HUES6 (cell line): ENCODE results near the gene FNDC1.
"Not testable (repeated sequence)": the region's sequence is repeated elsewhere in the genome, so short reads cannot be mapped to it uniquely, and the experiment has no call there.

Experiments used
- H3K27ac ChIP-seq: 2 replicates; pipeline ENCODE4 v1.7.0; 2013; ENCODE audit warnings: low read depth, mild to moderate bottlenecking, low read length, inconsistent platforms
- H3K27me3 ChIP-seq: 2 replicates; pipeline ENCODE4 v1.6.1; 2013; ENCODE audit warnings: low read length; ENCODE audit not compliant: control insufficient read depth, insufficient read depth
- H3K36me3 ChIP-seq: 2 replicates; pipeline ENCODE4 v1.6.1; 2013; ENCODE audit warnings: low read length; ENCODE audit not compliant: control insufficient read depth, insufficient read depth
- H3K4me1 ChIP-seq: 2 replicates; pipeline ENCODE4 v1.6.1; 2013; ENCODE audit warnings: low read length; ENCODE audit not compliant: control insufficient read depth, insufficient read depth
- H3K4me3 ChIP-seq: 2 replicates; pipeline ENCODE4 v1.5.1; 2013; ENCODE audit warnings: low read depth, low read length
- H3K9ac ChIP-seq: one replicate; pipeline ENCODE4 v1.6.1; 2013; ENCODE audit warnings: mild to moderate bottlenecking, low read length
- H3K9me3 ChIP-seq: 2 replicates; pipeline ENCODE4 v1.6.1; 2013; ENCODE audit warnings: low read depth, low read length; ENCODE audit not compliant: control insufficient read depth, insufficient read depth

The FNDC1 gene

DNA sequence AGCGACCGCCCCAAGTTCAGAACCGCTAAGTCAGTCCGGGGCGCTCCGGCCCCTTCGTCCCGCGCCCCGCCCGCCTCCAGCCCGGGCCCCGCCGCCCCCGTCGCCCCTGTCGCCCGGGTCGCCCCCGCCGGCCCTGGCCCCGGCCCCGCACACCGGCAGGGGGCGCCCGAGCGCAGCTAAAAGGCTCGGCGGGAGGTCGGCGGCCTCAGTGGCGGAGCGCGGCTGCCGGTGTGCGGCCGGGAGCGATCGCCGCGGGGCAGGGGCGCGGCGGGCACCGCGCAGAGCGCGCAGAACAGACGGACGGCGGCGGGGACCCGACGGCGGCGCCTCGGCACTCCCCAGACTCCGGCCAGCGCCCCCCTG lies at the start of gene FNDC1:
Gene FNDC1, plus strand, starts transcription at position 208 of the 363 bp plus-strand sequence. CDS start 197 bp downstream, outside the sequence.
- Histone ChIP-seq H3K27me3 (peaks cover 95% of the 10 kb centered on the region), H3K9ac (peak within 1 kb of the TSS; percentile 36), H3K27ac (no peak within 1 kb of the TSS), H3K9me3 (no peaks in the 10 kb centered on the region), H3K4me1 (no peaks in the 10 kb centered on the region), H3K4me3 (peak within 1 kb of the TSS; percentile 65), H3K36me3 (no peaks in the 10 kb centered on the region)

DNA sequence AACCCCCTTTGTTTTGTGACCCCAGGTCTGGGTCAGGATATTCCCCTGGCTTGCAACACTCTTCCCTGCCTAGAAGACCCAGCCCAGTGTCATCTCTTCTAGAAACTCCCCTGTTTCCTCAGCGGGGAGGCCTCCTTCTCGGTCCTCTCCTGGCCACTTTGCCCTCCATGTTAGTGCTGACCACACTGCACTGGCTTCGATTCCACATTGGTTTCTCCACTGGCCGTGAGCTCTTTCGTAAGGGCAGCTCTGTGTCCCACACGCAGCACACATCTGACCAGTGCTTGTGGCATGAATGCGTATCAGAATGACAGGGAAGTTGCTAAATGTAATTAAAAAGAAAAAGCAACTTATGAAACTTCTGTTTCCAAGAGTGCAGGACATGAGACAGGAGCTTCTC lies 49.4 kb upstream of the FNDC1 start:
- no peaks in the 10 kb centered on the region for H3K36me3 ChIP-seq
- no peak overlapping the region for H3K4me3 ChIP-seq
- H3K9ac ChIP-seq: no peak overlapping the region
- H3K27ac ChIP-seq: no peak overlapping the region
- H3K27me3 ChIP-seq: no peaks in the 10 kb centered on the region
- no peaks in the 10 kb centered on the region for H3K4me1 ChIP-seq
- no peaks in the 10 kb centered on the region for H3K9me3 ChIP-seq

DNA sequence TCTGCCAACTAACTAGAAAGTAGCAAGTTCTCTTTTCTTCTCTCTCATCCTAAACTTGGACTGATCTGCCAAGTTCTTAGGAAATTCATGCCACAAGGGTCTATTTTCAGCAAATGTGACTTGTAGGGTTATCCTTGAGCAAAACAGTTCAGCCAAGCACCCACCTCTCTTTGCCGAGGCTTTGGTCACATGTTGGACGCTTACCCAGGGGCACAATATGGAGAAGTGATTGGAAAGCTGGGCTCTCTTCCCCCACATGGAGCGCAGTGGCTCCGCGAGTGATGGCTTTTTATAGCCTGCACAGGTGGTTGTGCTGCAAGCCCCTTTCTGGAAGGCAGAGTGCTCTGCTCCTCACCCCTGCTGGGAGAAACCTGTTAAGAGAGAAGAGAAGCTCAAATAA lies 47.7 kb upstream of the FNDC1 start:
- H3K4me1 ChIP-seq: no peaks in the 10 kb centered on the region
- no peak overlapping the region for H3K9ac ChIP-seq
- no peaks in the 10 kb centered on the region for H3K27me3 ChIP-seq
- no peak overlapping the region for H3K27ac ChIP-seq
- no peak overlapping the region for H3K4me3 ChIP-seq
- no peaks in the 10 kb centered on the region for H3K9me3 ChIP-seq
- no peaks in the 10 kb centered on the region for H3K36me3 ChIP-seq

- H3K27ac ChIP-seq: no peak overlapping the region
- no peaks in the 10 kb centered on the region for H3K36me3 ChIP-seq
- H3K4me3 ChIP-seq: no peak overlapping the region
- no peaks in the 10 kb centered on the region for H3K27me3 ChIP-seq
- H3K4me1 ChIP-seq: no peaks in the 10 kb centered on the region
- no peaks in the 10 kb centered on the region for H3K9me3 ChIP-seq
- H3K9ac ChIP-seq: no peak overlapping the region
Measured at GRCh38 chr6:159122453-159122852, 46.7 kb upstream of the FNDC1 start.

- H3K36me3 ChIP-seq, H3K27ac ChIP-seq, H3K9me3 ChIP-seq, H3K4me3 ChIP-seq, H3K9ac ChIP-seq, H3K4me1 ChIP-seq, H3K27me3 ChIP-seq: not testable (repeated sequence)
Measured at GRCh38 chr6:159123831-159124230, 45.4 kb upstream of the FNDC1 start.

GRCh38 chr6:159125014-159125609 lies 44.1 kb upstream of the FNDC1 start:
- no peaks in the 10 kb centered on the region for H3K36me3 ChIP-seq
- no peak overlapping the region for H3K4me3 ChIP-seq
- no peaks in the 10 kb centered on the region for H3K27me3 ChIP-seq
- H3K9ac ChIP-seq: no peak overlapping the region
- H3K9me3 ChIP-seq: no peaks in the 10 kb centered on the region
- no peaks in the 10 kb centered on the region for H3K4me1 ChIP-seq
- H3K27ac ChIP-seq: no peak overlapping the region

DNA sequence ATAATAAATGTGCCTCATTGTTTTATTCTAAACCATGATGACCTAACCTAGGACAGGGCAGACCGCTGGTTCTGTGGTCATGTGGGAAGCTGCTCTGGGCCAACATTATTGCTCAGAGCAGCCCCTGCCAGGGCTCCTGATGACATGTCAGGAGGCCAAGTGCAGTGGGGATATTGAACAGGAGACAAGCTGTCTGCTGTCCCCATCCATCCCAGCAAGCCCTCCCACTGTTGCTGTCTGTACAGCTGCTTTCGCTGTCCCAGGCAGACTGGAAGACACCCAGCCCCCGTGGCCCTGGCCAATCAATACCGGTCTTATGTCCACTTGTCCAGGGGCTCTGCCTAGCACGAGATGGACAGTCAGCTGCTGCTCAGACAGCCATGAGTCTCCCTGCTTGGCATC lies 43.2 kb upstream of the FNDC1 start:
- Histone ChIP-seq H3K4me1 (no peaks in the 10 kb centered on the region), H3K9ac (no peak overlapping the region), H3K27ac (no peak overlapping the region), H3K9me3 (no peaks in the 10 kb centered on the region), H3K4me3 (no peak overlapping the region), H3K27me3 (no peaks in the 10 kb centered on the region), H3K36me3 (no peaks in the 10 kb centered on the region)

- Histone ChIP-seq H3K9ac (no peak overlapping the region), H3K9me3 (no peaks in the 10 kb centered on the region), H3K36me3 (no peaks in the 10 kb centered on the region), H3K4me1 (no peaks in the 10 kb centered on the region), H3K27me3 (no peaks in the 10 kb centered on the region), H3K27ac (no peak overlapping the region), H3K4me3 (no peak overlapping the region)
Measured at GRCh38 chr6:159126590-159126989, 42.6 kb upstream of the FNDC1 start.

GRCh38 chr6:159127701-159128100 lies 41.5 kb upstream of the FNDC1 start:
- H3K9me3 ChIP-seq: no peaks in the 10 kb centered on the region
- H3K27me3 ChIP-seq: no peaks in the 10 kb centered on the region
- no peak overlapping the region for H3K27ac ChIP-seq
- H3K4me1 ChIP-seq: no peaks in the 10 kb centered on the region
- no peak overlapping the region for H3K9ac ChIP-seq
- no peaks in the 10 kb centered on the region for H3K36me3 ChIP-seq
- H3K4me3 ChIP-seq: no peak overlapping the region

DNA sequence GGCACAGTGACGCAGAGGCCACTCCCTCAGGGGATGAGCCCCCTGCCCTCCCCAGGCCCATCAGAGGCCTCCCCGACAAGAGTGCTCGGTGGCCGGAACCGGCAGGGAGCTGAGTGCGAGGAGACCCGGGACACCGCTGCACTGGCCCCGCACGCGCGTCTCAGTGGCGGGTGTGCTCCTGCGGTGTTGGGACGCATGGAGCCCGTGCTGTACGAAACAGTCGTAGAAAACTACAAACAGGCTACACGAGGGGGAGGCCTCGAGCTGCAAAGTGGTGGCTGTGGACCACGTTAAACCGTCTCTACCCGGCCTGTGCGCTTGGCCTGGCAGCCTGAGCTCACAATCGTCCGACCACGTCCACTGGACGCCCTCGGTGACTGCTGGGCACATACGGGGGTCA lies 40.2 kb upstream of the FNDC1 start:
- Histone ChIP-seq H3K27ac (no peak overlapping the region), H3K4me3 (no peak overlapping the region), H3K27me3 (no peaks in the 10 kb centered on the region), H3K9ac (no peak overlapping the region), H3K9me3 (no peaks in the 10 kb centered on the region), H3K4me1 (no peaks in the 10 kb centered on the region), H3K36me3 (no peaks in the 10 kb centered on the region)

DNA sequence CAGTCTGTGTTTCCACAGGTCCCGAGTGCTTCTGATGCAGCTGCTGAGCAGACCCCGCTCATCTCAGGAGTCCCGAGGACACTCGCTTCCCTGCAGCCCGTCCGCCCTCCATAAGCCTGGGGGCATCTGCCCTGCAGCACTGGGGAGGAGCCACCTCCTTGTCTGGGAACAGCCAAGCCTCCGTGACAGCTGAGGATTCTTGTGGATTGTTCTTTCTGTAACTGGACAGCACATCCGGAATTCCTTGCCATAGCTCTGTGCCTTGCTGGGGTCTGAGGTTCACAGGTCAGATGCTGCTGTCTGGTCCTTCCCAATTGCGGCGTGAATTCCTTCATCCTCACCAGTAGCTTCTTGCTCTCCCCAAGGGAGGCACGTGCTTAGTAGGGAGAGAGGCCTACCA lies 38.4 kb upstream of the FNDC1 start:
- no peaks in the 10 kb centered on the region for H3K9me3 ChIP-seq
- no peaks in the 10 kb centered on the region for H3K36me3 ChIP-seq
- no peak overlapping the region for H3K4me3 ChIP-seq
- H3K4me1 ChIP-seq: no peaks in the 10 kb centered on the region
- H3K9ac ChIP-seq: no peak overlapping the region
- no peak overlapping the region for H3K27ac ChIP-seq
- no peaks in the 10 kb centered on the region for H3K27me3 ChIP-seq

GRCh38 chr6:159131709-159132108 lies 37.5 kb upstream of the FNDC1 start:
- H3K4me1 ChIP-seq: no peaks in the 10 kb centered on the region
- no peak overlapping the region for H3K27ac ChIP-seq
- no peak overlapping the region for H3K4me3 ChIP-seq
- no peaks in the 10 kb centered on the region for H3K27me3 ChIP-seq
- H3K36me3 ChIP-seq: no peaks in the 10 kb centered on the region
- H3K9me3 ChIP-seq: no peaks in the 10 kb centered on the region
- H3K9ac ChIP-seq: no peak overlapping the region
